ENCODE measurements around the gene MIPEP.
"Not testable (repeated sequence)": the region's sequence is repeated elsewhere in the genome, so short reads cannot be mapped to it uniquely, and the experiment has no call there.

Gene MIPEP

DNA sequence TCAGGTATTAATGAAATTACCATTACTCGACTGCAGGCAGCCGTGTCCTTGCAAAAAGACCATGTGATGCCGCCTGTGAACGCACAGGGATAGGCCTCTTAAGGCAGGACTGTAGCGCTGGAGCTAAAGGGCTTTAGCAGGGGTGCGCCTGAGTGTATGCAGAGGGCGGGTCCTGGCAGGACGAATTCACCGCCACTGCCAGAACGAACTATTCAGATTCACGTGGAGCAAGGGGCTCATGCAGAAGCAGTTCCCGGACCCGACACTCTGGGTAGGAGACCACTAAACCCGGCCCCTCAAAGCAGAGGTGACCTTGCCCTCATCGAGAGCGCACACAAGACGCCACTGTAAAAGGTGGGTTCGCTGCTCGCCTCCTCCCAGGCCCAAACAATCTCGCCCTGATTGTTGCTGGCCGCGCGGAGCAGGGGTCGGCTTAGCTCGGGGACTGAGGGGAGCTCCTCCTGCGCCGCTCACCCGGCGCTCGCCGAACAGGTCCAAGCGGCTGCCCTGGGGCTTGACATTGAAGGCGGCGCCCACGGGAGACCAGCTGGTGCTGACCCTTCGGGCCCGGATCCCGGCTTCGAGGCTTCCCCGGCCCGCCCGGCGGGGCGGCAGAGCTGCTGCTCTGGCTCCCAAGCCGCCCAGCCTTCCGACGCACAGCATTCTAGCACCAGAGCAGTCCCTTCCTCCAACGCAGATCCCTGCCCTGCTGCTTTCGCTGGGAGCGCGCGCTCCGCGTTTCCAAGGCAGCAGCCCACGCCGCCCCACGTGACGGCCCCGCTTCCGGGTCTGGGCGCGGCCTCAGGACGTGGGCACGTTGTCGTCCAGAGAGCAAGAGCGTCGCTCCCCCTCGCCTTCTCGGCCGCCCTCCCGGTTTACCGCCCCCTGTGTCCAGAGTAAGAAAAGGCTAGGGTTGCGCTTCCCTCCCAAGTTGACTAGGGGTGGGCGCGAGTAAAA lies at the start of gene MIPEP:
Gene MIPEP (minus strand): TSS at position 743 of the 957 bp plus-strand sequence. CDS start 80 bp downstream, at position 663.
- DNase-seq (ENCODE audit: low read depth): peak; percentile 53

GRCh38 chr13:23934520-23934919 lies 45.3 kb upstream of the MIPEP start:
- DNase-seq (ENCODE audit: low read depth): no peak

DNA sequence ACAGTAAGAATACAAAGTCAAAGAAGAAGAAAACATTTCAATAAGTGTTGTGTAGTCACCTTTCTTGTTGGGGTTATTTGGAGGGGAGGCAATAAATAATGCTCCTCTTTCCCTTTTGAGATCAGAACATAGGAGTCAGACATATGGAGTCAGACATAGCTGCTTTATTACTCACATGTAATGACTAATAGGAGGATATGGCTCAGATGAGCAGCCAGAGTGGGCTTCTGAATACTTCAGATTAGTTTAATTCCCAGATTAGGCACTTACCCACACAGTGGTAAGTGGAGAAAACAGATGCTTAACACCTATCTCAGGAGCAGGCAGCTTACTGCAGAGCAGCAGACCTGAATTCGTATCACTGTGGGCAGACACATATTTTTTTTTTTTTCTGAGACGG lies 39.8 kb upstream of the MIPEP start:
- no peak for DNase-seq (ENCODE audit: low read depth)

- DNase-seq (ENCODE audit: low read depth): no peak
Observed at GRCh38 chr13:23923031-23923430, 33.8 kb upstream of the MIPEP start.

GRCh38 chr13:23922005-23922932 lies 33.1 kb upstream of the MIPEP start:
- no peak for DNase-seq (ENCODE audit: low read depth)

GRCh38 chr13:23921451-23921888 lies 32.3 kb upstream of the MIPEP start:
- DNase-seq (ENCODE audit: low read depth): no peak

DNA sequence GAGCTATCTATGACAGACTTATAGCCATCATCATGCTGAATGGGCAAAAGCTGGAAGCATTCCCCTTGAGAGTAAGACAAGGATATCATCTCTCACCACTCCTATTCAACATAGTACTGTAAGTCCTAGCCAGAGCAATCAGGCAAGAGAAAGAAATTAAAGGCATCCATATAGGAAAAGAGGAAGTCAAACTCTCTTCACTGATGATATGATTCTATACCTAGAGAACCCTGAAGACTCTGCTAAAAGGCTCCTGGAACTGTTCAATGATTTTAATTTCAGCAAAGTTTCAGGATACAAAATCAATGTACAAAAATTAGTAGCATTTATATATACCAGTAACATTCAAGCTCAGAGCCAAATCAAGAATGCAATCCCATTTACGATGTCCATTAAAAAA lies 29.8 kb upstream of the MIPEP start:
- no peak for DNase-seq (ENCODE audit: low read depth)

- no peak for DNase-seq (ENCODE audit: low read depth)
Observed at GRCh38 chr13:23918208-23918607, 29.0 kb upstream of the MIPEP start.

GRCh38 chr13:23915308-23915707 lies 26.1 kb upstream of the MIPEP start:
- DNase-seq (ENCODE audit: low read depth): no peak

DNA sequence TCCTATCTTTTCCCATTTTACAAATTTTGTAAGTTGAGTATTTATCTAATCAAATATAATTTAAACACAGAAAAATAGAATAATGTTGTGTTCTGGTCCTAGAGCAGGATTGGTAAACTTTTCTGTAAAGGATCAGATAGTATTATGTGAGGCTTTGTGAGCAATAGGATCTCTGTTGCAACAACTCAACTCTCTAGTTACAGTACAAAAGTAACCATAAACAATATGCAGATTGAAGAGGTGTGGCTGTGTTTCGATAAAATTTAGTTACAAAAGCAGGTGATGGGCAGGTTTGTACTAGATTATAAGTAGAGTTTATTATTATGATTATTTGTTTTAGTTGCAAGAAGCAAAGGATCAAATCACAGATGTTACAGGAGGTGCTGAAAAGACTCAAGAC lies 23.3 kb upstream of the MIPEP start:
- no peak for DNase-seq (ENCODE audit: low read depth)

DNA sequence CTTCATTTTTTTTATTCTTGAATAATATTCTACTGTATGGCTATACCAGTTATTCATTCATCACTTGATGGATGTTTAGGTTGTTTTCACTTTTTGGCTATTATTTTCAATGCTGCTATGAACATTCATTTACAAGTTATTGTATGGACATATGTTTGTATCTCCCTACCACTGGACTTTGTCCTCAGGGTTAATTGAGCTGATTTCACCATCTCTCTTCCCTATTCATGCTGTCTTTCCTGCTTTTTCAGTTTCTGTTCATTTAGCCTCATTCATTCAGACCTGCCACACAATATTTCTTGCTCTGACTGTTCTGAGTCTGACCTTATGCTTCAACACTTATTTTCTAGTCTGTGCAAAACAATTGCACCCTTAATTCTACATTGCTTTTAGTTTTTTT lies 20.4 kb upstream of the MIPEP start:
- DNase-seq (ENCODE audit: low read depth): no peak

DNA sequence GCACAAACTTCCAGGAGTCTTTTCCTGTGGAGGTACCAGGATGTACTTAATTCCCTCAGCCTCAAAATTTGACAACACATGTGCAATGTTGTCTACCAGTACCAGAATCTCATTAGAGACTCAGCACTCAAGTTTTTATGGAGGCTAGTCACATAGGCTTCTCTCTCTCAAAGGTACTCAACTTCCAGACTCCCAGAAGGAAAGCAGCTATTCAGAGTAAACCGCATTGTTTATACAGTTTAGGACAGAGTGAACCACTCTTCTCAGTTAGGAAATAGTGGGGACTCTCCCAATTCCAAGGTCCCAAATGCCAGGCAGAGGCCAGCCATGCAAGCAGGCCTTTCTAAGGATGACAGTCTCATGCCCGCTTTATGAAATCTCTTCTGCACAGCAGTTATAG lies 16.6 kb upstream of the MIPEP start:
- no peak for DNase-seq (ENCODE audit: low read depth)

DNA sequence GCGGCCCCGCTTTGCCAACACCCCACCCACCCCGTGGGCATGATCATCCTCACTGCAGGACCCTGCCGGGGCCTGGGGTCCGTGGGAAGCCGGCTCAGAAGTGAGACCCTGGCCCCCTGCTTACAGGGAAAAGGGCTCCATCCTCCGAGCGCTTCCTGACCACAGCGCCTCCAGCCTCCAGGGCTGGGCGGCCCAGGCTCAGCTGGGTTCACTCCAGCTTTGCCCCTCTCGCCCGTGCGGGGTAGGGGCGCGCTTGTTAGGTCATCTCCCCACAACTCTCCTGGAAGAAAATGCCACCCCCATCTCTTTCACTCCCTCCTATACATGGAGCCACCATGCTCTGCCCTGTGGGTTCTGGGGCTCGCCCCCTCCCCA lies 14.7 kb upstream of the MIPEP start:
- DNase-seq (ENCODE audit: low read depth): no peak

- DNase-seq (ENCODE audit: low read depth): no peak
Observed at GRCh38 chr13:23902975-23903905, 14.0 kb upstream of the MIPEP start.

DNA sequence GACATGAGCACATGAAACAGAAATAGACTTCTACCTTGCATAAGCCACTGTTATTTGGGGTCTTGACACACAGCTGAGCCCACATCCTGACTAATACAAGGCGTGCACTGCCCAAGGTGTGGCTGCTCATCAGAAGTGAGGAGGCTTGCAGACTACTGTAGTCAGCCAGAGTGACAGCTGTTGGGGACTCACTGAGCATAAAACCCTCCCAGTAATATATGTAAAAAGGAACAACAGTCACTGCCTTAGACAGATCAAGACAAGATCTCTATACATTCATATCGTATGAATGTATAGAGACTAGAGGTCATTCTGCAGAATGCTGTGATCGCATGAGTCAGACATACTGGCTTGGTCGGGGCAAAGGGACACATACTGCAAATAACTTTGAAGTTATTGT lies 12.2 kb upstream of the MIPEP start:
- no peak for DNase-seq (ENCODE audit: low read depth)

- no peak for DNase-seq (ENCODE audit: low read depth)
Observed at GRCh38 chr13:23899555-23899954, 10.4 kb upstream of the MIPEP start.

DNA sequence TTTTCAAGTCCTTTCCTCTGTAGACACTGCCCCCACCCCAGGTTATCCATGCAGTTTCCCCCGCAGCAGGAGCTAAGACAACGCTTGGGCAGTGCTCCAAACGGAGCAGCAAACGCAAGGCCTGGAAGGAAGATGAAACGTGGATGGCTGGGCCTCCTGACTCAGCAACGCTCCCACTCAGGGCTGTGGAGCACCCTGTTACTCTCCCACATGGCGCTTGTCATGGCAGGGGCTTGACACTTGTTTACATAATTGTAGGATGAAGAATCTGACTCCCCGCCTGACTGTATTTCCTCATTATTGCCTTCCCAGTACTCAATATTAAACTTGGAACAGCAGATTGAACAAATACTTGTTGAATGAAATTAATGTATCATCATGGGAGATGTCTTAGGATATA lies 8.9 kb upstream of the MIPEP start:
- DNase-seq (ENCODE audit: low read depth): no peak

GRCh38 chr13:23897452-23897919 lies 8.3 kb upstream of the MIPEP start, which contains the start of gene C1QTNF9B:
C1QTNF9B (minus strand) TSS chr13:23897502.
- not testable (repeated sequence) for DNase-seq (ENCODE audit: low read depth)

GRCh38 chr13:23894746-23895145 lies 5.5 kb upstream of the MIPEP start:
- DNase-seq (ENCODE audit: low read depth): not testable (repeated sequence)

DNA sequence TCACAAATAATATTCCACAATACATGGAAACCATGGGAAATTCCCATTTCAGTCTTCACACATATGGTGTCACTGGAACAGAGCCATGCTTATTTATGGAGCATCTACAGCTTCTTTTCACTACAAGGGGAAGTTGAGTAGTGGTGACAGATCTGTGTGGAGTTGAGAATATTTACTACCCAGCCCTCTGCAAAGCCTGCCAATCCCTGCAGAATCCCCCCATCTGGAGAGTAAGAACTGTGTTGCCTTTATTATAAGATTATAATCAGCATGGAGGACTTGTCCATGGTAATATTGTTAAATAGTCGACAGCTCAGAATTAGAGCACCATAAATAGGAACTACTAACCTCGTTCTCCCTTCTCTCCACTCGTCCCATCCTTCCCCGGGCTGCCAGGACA lies 4.6 kb upstream of the MIPEP start:
- DNase-seq (ENCODE audit: low read depth): not testable (repeated sequence)

All from CMK (cell line).